NCI-H2081 treated with DMSO at 0.1 percent for 48 hours (cell line): Measurements from ENCODE around the gene OXSR1.
"Not testable (repeated sequence)": the region's sequence is repeated elsewhere in the genome, so short reads cannot be mapped to it uniquely, and the experiment has no call there.

Source experiments
- DNase-seq: peaks from one replicate; lab custom pipeline; 2025; lab: John Stamatoyannopoulos, UW

OXSR1 gene

DNA sequence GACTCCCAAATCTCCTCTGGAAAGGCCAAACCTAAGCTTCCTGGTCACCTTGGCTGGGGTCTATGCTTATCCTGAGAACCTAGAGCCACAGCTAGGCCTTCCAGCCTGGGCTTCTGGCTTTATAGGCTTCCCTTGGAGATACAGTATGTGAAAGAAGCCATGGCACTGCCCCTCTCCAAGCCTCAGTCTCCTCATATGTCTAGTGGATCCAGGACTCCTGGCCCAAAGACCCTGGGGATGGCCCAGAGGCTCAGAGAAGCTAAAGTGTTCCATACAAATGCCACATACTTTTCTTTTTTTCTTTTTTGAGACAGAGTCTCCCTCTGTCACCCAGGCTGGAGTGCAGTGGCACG lies 37.1 kb upstream of the OXSR1 start:
- no peak for DNase-seq

DNA sequence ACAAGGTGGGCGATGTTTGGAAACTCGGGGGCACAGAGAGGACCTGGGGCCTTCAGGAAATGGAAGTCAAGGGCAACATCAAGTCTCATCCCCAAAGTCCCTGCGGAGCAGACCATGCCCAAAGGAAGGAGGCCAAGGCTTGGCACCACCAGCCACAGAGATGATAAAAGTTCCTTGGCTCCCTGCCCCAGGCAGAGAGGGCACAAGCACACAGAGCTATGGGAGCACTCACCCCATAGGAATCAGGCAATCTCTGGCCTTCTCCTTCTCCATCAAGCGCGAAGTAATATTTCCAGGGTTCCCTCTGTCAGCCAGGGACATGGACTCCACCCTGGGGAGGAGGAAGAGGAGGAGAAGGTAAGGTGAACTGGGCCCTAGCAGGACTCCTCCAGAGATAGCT lies 36.3 kb upstream of the OXSR1 start:
- no peak for DNase-seq

DNA sequence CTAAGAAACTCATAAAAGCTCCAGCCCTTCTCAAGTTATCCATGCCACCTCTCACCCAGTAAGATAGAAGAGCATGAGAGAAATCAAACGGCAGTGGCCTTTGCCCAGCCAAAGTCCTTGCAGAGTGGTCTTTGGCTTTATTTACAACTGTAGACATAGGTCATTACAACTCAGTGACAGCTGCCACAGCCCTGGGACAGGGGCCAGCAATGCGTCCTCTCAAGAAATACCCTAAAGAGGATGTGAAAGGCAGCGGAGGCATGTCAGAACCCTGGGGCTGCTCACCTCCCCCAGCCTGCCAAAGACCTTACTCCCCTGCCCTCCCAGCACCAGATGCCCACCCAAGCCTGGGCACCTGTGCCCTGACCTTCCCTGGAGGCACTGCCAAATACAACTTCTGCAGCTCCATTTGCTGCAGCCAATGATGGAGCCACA lies 34.7 kb upstream of the OXSR1 start:
- no peak for DNase-seq

DNA sequence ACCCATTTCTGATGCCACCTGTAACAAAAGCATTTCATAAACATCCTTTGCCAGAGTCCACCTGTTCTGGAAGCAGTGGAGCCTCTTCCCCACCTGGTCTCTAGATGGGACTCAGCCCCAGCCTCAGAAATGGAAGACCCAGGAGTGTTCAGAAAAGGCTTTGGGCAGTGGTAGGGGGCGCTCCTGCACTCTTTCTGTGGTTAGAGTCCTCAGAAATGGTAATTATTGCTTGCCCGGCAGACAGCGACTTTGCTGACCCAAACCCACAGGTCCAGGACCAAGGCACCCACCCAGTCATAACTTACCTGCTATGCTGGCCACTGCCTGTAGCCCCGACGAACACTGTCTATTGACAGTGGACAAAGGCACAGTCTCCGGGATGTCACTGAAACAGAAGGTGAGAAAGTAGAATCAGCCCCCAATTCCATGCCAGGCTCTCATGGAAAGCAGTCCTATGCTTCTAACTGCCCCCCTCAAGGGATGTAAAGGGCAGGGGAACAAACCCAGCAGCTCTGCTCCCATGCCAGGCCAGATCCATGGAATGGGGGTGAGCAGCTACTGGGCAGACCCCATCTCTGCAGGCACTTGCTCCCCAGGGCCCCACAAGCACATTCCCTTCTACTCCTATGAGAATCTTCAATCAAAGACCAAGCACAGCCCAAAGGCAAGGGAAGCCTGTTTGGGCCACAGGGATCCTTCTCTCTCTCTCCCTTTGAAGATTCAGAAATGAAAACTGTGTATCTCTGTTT lies 33.5 kb upstream of the OXSR1 start:
- no peak for DNase-seq

DNA sequence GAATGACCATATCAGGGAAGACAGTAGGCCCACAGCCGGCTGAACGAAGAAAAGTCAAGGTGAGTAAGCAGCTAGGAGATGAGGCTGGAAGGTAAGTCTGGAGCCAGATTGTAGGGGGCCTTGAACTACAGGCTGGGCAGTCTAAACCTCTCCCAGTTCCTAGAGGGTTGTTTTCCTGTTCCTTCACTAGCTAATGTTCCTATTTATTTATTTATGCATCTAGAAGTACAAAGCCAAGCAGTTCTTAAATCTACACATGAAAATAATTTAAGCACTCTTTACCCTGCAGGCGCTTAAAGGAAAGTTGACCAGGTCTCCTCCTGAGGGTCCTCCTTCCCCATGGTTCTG lies 32.2 kb upstream of the OXSR1 start:
- DNase-seq = no peak

DNA sequence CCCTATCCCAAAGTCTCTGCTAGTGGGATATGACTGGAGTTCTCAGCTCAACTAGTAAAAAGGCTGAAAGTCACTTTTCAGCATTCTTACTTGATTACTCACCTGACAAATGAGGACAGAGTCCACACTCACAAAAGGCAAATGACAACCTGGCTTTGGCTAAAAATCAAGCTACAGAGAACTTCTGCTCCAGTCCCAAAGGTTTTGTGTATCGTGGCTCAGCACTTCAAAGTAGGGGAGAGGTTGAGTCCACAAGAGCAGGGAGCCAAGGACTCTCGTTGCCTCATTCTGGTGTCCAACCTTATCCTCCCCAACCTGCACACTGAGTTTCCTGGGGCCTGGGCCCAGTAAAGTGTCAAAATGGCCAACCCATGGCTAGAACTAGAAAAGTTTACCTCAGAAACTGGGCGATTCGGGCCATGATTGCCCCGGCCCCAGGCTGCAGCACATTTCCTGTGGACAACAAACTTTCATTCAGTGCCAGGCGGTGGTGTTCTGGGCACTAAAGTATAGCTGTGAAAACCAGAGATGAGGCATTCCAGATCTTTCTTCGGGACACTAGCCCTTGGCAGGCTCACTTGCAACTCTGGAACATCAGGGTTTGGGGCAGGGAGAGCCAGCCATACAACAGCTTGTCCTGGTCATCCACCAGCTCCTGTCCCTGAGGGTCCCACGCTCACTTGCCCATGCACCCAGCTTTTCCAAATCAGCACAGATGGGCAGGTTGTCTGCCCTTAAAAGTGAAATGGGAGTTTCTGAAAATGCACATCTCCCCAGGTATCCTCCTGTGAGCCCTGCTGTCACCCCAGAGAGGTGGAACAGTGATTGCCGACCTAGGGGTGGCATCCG lies 31.6 kb upstream of the OXSR1 start:
- DNase-seq = no peak

DNA sequence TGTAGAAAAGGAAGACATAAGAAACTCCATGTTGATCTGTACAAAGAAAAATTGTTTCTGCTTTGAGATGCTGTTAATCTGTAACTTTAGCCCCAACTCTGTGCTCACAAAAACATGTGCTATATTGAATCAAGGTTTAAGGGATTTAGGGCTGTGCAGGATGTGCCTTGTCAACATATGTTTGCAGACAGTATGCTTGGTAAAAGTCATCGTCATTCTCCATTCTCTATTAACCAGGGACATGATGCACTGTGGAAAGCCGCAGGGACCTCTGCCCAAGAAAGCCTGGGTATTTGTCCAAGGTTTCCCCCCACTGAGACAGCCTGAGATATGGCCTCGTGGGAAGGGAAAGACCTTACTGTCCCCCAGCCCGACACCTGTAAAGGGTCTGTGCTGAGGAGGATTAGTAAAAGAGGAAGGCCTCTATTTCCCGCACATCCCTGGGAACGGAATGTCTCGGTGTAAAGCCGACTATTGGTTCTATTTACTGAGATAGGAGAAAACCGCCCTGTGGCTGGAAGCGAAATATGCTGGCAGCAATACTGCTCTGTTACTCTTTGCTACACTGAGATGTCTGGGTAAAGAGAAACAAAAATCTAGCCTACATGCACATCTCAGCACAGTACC lies 30.7 kb upstream of the OXSR1 start:
- DNase-seq = not testable (repeated sequence)

DNA sequence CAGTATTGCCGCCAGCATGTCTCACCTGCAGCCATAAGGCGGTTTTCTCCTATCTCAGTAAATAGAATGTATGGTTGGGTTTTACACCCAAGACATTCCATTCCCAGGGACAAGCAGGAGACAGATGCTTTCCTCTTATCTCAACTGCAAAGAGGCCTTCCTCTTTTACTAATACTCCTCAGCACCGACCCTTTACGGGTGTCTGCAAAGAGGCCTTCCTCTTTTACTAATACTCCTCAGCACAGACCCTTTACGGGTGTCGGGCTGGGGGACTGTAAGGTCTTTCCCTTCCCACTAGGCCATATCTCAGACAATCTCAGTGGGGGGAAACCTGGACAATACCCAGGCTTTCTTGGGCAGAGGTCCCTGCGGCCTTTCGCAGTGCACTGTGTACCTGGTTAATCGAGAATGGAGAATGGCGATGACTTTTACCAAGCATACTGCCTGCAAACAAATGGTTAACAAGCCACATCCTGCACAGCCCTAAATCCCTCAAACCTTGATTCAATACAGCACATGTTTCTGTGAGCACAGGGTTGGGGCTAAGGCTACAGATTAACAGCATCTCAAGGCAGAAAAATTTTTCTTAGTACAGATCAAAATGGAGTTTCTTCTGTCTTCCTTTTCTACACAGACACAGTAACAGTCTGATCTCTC lies 29.6 kb upstream of the OXSR1 start:
- not testable (repeated sequence) for DNase-seq

DNA sequence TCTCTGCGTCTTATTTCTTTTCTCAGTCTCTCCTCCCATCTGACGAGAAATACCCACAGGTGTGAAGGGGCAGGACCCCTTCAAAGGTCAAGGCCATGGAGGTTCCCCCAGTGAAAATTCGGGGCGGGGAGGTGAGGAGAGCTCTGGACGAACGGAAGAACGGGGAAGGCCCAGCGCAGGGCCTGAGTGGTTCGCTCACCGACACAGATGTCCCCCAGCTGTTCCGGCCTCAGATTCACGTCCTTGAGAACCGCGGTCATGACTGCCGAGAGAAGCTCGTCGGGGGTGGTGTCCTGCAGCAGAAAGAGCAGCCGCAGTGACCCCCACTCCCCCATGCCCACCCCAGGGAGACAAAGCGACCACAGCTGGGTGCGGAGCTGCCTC lies 29.0 kb upstream of the OXSR1 start:
- no peak for DNase-seq

DNA sequence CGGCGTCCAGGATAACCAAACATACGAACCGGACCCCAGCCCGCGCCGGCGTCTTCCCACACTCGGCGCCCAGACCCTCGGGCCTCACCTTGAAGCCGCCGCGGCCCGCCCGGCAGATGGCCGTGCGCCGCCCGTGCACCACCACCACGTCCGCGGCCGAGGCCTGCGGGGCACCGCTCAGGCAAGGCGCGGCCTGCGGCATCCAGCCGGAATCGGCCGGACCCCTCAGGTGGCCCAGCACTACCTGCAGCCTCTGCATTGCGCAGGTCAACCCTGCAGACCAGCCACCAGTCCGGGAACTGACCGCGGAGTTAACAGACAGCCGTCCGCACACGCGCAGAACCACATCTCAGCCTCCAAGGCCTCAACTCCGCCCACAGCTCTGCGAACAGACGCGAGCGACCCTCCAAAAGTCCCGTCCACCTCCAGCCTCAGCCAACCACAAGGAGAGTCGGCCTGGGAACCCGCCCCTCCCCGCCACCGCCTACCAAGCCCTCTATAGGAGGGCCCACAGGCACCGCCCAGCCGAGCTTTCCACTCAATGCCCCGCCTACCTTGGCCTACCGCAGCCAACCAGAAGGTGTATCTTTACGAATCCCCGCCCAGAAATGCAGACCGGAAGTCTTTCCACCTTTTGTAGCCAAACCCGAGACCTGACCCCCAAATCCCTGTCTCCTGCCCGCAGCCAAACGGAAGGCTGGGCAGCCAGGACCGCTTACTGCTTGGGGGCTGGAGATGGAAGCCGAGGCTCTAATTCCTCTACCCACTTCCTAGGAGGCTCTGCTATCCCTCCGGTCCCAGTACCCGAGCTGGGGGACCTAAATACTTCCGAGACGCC lies 28.3 kb upstream of the OXSR1 start, which contains the start of gene ACAA1:
ACAA1 (minus strand) TSS at position 351 of the 838 bp plus-strand sequence; CDS start at position 259, 92 bp downstream.
- peak; percentile 85 for DNase-seq

DNA sequence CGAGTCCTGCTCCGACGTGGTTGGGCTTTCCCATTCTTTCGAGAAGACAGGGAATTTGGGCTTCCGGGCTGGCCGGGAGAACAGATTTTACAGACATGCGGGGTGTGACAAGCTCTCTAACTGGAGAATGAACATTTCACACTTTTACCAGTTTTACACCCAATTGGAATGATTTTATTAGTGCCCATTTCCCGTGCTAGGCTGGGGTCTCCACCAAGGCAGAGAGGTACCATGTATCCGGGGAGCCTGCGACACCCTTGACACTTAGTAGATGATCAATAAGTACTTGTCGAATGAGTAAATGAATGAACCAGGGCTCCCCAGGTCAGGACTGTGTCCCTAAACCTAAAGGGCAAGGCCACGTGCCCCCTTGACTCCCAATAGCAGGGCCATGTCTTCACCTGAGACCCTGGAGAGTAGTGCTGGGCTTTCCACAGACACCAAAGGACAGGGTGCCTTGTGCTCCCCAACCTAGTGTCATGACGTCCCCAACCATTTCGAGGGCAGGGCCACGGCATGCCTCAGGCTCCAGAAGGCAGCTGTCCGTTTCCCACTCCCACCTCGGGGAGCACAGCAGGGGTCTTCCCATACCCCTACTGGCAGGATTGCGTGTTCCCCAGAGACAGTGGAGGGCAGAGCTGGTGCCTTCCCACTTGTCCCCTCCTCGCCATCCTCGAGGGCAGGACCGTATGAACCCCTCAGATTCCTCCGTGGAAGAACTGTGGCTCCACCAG lies 27.6 kb upstream of the OXSR1 start:
- no peak for DNase-seq

DNA sequence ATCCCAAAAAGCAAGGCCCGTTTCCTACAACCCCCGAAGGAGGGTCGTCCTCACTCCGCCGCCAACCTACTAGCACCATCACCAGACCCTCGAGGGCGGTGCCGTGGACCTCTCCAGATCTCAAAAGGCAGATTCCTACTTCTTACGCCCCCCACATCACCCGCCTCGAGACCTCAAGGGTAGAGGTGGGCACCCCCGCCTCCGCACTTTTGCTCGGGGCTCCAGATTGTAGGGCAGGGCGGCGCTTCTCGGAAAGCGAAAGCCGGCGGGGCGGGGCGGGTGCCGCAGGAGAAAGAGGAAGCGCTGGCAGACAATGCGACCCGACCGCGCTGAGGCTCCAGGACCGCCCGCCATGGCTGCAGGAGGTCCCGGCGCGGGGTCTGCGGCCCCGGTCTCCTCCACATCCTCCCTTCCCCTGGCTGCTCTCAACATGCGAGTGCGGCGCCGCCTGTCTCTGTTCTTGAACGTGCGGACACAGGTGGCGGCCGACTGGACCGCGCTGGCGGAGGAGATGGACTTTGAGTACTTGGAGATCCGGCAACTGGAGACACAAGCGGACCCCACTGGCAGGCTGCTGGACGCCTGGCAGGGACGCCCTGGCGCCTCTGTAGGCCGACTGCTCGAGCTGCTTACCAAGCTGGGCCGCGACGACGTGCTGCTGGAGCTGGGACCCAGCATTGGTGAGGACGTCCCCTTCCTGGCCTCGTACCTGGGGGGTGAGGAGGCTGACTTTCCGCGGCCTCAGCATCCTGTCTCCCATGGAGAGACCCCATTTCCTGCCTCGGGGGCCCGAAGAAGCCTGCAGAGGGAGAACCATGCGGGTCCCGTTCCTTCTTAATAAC lies 26.8 kb upstream of the OXSR1 start, which contains the start of gene MYD88:
MYD88 (plus strand) TSS at position 313 of the 842 bp plus-strand sequence; CDS start at position 353, 40 bp downstream.
- no peak for DNase-seq

DNA sequence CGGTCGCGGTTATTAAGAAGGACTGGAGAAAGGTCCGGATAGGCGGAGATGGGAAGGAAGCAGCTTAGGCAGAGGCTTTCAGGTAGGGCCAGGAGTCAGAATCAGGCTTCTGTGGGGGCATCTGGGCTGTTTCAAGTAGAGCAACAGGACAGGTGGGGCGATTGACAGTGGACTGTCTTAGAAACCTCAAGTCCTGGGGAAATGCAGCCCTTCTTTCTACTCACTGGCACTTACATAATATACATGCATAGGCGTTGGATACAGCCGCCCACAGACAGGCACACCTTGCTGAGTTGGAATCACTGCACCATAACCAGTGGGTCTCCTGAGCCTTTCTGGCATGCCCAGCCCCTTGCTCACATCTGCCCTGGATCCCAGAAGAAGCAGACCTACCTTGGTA lies 26.1 kb upstream of the OXSR1 start:
- no peak for DNase-seq

DNA sequence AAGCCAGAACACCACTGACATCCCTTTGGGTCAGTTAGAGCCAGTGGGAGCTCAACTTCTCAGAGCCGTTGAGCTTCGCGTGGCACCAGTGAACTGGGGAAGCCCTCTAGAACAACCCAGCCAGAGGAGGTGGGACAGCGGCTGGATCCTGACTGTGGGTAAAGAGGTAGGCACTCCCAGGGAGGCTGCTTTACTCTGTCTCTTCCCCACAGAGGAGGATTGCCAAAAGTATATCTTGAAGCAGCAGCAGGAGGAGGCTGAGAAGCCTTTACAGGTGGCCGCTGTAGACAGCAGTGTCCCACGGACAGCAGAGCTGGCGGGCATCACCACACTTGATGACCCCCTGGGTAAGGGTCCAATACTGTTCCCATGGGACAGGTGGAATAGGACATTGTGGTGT lies 25.7 kb upstream of the OXSR1 start:
- no peak for DNase-seq

DNA sequence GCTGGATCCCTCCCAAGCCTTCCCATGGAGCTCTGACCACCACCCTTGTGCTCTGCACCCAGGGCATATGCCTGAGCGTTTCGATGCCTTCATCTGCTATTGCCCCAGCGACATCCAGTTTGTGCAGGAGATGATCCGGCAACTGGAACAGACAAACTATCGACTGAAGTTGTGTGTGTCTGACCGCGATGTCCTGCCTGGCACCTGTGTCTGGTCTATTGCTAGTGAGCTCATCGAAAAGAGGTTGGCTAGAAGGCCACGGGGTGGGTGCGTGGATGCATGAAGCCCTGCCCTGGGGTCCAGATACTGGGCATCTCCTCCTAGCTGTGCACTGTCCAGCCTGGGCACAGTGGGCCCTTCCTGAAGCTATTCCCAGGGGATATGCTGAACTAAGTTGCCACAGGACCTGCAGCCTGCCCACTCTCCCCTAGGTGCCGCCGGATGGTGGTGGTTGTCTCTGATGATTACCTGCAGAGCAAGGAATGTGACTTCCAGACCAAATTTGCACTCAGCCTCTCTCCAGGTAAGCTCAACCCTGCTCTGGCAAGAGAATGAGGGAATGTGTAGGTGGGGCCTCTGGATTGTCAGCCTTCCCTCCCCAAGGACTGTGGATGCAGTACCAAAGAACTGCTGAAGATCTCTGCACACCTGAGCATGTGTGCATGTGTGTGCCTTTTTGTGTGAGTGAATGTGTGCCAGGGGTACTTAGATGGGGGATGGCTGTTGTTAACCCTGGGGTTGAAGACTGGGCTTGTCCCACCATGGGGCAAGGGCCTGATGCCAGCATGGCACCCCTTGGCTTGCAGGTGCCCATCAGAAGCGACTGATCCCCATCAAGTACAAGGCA lies 24.8 kb upstream of the OXSR1 start:
- no peak for DNase-seq

DNA sequence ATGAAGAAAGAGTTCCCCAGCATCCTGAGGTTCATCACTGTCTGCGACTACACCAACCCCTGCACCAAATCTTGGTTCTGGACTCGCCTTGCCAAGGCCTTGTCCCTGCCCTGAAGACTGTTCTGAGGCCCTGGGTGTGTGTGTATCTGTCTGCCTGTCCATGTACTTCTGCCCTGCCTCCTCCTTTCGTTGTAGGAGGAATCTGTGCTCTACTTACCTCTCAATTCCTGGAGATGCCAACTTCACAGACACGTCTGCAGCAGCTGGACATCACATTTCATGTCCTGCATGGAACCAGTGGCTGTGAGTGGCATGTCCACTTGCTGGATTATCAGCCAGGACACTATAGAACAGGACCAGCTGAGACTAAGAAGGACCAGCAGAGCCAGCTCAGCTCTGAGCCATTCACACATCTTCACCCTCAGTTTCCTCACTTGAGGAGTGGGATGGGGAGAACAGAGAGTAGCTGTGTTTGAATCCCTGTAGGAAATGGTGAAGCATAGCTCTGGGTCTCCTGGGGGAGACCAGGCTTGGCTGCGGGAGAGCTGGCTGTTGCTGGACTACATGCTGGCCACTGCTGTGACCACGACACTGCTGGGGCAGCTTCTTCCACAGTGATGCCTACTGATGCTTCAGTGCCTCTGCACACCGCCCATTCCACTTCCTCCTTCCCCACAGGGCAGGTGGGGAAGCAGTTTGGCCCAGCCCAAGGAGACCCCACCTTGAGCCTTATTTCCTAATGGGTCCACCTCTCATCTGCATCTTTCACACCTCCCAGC lies 24.0 kb upstream of the OXSR1 start:
- no peak for DNase-seq

DNA sequence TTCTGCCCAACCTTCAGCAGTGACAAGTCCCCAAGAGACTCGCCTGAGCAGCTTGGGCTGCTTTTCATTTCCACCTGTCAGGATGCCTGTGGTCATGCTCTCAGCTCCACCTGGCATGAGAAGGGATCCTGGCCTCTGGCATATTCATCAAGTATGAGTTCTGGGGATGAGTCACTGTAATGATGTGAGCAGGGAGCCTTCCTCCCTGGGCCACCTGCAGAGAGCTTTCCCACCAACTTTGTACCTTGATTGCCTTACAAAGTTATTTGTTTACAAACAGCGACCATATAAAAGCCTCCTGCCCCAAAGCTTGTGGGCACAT lies 23.4 kb upstream of the OXSR1 start:
- no peak for DNase-seq

DNA sequence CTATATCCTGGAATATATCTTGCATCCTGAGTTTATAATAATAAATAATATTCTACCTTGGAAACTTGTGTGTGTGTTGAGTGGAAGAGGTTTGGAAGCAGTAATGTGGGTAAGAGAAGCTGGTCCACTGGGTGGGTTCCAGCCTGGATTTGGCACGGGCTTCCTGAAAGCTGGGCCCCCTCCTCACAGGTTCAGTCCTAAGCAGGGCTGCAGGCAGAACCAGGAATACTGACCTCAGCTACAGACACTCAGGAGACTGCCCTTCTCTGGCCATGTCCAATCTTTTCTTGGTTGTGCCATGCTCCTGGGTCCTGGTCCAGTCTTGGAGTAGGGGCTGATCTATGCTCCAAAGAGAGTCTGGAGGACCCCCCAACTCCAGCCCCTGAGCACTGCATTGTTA lies 22.4 kb upstream of the OXSR1 start:
- DNase-seq = no peak
